ENCODE results near the gene PLBD2.

PLBD2 gene

GRCh38 chr12:113397497-113398197 lies 39.3 kb downstream of the PLBD2 start:
- no peak for DNase-seq

DNA sequence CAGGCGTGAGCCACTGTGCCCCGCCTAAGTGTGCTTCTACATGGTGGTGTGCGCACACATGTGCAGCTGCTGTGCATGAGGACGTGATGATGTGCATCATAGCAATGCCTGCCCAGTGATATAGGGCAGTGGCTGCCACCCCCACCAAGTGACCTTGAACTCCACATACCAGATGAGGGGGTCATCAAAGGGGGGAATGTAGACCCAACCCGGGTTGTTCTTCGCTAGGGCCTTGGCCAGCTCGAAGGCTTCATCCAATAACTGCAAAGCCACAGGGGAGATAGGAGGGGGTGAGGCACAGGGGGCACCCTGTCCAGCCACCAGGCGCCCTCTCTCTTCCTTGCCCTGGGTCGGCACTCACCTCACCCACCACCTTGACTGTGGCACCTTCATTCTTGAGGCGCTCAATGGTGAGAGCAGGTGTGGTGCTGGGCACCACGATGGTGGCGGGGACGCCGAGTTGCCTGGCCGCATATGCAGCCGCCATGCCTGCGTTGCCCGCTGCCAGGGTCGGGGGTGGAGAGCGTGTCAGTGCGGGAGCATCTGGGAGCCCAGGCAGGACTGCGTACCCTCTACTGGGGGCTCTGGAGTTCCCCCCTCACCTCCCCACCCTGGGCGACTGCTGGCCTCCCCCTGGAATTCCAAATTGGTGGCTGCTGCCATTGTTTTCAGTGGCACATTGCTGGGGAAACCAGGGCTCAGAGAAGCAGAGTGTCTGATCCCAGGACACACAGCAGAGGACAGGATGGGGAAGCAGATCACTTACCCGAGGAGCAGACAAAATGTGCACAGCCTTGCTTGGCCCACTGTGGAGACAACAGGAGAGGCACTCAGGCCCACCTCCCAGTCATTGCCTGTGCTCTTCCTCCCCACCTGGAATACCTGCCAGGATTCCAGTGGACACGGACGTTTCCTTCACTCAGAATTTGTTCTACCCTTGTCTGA lies 40.2 kb downstream of the PLBD2 start:
- DNase-seq: no peak

DNA sequence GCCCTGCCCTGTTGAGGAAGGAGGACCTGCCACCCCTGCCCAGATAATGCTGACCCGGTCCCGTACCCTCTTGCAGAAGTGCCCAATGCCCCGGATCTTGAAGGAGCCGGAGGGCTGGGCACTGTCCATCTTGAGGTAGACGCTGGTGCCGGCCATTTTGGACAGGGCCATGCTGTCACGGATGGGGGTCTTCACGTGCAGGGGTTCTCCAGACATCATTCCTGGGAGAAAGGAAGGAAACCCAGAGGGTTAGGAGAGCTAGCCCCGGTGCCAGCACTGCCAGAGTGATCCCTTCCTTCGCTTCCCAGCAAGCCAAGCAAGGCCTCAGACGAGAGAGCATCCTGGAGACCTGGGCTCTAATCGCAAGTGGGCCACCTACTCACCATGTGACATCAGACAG lies 41.1 kb downstream of the PLBD2 start:
- DNase-seq: no peak

DNA sequence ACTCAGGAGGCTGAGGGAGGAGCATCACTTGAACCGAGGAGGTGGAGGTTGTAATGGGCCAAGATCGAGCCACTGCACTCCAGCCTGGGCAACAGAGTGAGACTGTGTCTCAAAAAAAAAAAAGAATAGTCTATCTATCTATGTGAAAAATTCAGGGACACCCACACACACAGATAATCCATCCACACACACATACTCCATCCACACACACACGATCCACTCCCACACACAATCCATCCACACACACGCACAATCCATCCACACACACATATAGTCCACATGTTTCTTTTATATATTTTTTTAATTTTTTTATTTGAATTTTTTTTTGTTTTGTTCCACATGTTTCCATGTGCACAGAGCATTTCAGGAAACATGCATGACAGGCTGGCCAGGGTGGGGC lies 42.0 kb downstream of the PLBD2 start:
- DNase-seq: no peak

- no peak for DNase-seq
Measured at GRCh38 chr12:113401066-113402000, 42.9 kb downstream of the PLBD2 start.

DNA sequence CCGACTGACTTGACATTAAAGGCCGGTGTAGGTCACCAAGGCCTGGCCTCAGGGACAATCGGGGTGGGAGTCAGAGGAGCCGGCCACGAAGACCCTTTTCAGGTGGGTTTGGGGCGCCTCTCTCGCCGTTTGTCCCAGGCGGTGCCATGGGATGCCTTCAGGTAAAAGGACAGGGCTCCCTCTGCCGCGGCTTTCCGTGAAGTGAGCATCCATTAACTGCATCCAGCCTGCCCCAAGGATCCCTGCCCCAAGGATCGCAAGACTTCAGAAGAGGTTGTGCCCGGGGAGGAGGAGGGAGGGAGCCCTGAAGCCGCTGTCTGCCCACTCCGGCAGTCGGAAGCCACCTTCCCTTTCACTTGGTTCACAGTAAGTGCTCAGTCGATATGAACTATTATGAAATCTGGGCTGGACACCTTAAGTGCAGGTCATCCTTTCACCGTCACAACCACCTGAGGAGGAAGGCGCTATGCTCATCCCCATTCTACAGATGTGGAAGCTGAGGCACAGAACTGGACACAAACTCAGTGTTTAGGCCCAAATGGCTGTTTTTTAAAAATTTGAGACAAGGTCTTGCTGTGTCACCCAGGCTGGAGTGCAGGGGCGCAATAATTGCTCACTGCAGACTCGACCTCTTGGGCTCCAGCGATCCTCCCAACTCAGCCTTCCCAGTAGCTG lies 44.3 kb downstream of the PLBD2 start:
- no peak for DNase-seq

- DNase-seq: no peak
Measured at GRCh38 chr12:113403435-113404415, 45.3 kb downstream of the PLBD2 start, which contains the start of gene SDS. SDS (minus strand) TSS chr12:113403887; CDS start chr12:113399708, 4,179 bp downstream.

DNA sequence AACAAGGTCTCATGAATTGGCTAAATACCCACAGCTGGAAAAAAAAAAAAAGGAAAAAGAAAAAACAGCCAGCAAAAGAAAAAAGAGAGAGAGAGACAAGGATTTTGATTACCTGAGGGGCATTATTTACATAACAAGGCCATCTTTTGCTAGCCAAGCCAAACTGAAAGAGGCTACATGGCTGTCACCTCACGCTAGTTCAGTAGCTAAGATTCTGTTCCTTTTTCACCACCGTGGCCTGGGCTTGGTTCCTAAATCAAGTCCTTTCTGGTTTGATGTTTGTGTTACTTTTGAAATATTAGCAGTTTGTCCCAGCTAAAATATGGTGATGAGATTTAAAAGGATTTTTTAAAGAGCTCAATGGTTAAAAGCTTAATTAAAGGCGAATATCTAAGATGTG lies 47.3 kb downstream of the PLBD2 start:
- DNase-seq: no peak

DNA sequence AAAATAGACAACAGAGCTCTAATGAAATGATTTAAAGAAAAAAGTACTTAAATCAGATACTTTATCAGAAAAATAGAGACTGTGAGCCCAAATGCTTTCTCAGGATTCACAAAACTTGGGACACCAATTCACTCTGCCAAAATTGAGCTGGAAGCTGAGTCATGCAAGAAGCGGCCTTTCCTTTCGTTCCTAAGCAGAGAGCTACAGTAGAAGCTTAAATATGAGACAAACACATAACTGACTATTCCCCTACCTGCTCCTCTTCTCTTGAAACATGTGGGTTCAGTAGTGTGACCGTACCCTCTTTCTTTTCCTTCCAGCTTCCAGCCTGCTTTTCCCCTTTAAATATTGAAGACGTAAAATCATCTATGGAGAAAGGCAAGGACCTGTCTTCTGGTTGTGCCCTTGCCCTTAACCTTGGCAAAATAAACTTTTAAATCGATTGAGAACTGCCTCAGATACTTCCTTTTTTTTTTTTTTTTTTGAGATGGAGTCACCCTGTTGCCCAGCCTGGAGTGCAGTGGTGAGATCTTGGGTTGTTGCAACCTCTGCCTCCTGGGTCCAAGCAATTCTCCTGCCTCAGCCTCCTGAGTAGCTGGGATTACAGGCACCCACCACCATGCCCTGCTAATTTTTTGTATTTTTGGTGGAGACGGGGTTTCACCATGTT lies 49.7 kb downstream of the PLBD2 start:
- DNase-seq: no peak

DNA sequence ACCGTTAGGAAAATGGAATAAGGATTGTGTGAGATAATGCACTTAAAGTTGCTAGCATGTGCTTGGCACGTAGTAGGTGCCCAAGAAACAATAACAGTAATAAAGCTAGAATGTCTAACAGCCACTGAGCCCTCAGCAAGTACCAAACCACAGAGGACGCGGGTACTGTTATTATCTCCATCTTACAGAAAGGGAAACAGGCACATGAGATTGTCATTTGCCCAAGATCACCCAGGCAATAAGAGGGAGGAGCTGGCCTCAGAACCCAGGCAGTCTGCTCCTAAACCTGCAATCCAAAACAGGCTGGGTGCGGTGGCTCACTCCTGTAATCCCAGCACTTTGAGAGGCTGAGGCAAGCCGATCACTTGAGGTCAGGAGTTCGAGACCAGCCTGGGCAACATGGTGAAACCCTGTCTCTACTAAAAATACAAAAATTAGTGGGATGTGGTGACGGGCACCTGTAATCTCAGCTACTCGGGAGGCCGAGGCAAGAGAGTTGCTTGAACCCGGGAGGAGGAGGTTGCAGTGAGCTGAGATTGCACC lies 50.4 kb downstream of the PLBD2 start:
- no peak for DNase-seq

DNA sequence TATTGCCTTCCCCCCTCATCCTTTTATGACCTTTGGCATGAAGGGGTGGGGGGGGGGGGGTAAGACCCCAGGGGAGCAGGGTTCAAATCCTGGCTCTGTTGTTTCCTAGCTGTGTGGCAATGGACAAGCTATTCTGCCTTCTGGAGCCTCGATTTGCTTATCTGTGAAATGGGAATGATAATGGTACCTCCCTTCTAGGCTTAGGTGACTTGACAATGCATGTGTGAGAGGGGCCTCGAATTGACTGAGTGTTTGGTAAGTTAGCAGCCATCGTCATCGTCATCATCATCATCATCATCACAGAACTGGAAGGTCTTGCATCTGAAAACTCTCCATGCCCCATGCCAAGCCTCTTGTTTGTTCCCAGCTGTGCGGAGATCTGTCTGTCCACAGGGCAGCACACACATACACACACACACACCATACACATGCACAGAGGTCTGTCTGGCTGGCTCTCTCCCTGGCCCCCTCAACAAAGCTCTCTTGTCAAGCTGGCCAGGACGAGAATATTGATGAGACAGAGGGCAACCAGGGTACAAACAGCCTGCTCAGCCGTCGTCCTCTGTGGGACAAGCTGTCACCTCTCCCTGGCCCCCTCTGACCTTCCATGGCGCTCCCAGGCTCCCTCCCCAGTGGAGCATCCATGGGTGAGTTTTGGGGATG lies 51.2 kb downstream of the PLBD2 start:
- no peak for DNase-seq

DNA sequence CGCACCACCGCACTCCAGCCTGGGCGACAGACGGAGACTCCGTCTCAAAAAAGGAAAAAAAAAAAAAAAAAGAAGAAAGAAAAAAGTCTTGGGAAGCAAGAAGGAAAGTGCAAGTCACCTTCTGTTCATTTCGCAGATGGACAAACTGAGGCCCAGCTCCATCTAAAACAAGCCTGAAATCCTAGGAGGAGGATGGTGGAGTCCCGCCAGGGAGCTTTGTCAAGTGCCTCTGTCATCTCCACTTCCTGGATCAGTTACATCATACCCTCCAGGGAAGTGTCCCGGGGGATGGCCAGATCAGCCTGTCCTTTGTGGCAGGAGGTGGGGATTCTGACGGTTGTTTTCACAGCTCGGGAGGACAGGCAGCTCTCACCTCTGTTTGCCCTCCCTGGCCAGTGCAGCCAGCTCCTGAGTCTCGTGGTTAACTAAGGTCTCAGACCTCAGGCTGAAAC lies 55.1 kb downstream of the PLBD2 start:
- DNase-seq: no peak

DNA sequence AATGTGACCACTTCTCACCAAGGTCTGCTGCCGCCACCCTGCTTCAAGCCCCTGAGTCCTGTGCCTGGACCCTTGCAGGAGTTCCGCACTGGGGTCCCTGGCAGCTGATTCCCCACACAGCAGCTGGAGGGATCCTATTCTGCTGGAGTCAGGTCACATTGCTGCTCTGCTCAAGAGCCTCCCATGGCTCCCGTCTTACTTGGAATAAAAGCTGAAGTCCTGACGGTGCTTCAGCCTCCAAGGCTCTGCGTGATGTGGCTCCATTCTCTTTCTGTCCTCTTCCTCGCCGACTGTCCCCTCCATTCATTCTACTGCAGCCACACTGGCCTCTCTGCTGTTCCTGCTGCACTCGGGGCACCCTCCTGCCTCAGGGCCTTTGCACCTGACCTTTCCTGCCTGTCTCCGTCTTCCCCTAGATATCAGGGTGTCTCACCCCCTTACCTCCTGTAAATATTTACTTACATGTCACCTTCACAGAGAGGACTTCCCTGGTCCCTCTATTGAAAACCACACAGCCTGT lies 56.2 kb downstream of the PLBD2 start:
- DNase-seq: no peak

DNA sequence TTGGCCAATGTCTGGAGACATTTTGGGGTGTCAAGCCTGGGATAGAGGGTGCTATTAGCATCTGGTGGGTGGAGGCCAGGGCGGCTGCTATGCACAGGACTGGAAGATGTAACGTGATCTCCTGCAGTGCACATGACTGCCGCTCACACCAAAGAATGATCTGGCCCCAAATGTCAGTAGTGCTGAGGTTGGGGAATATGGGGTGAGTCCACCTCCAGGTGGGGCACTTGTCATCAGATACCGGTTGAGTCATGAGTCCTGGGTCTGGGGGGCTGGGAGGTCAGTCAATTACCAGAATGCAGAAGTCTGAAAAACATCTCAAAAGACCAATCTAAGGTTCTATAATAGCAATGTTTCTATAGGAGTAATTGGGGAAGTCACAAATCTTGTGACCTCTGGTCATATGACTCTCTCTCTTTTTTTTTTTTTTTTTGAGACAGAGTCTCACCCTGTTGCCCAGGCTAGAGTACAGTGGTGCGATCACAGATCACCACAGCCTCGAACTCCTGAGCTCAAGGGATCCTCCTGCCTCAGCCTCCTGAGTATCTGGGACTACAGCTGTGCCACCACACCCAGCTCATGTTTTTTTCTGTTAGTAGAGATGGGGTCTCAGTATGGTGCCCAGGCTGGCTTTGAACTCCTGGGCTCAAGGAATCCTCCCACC lies 57.8 kb downstream of the PLBD2 start:
- no peak for DNase-seq

- no peak for DNase-seq
Measured at GRCh38 chr12:113418213-113418879, 60.0 kb downstream of the PLBD2 start.

GRCh38 chr12:113420996-113421595 lies 62.7 kb downstream of the PLBD2 start:
- no peak for DNase-seq

DNA sequence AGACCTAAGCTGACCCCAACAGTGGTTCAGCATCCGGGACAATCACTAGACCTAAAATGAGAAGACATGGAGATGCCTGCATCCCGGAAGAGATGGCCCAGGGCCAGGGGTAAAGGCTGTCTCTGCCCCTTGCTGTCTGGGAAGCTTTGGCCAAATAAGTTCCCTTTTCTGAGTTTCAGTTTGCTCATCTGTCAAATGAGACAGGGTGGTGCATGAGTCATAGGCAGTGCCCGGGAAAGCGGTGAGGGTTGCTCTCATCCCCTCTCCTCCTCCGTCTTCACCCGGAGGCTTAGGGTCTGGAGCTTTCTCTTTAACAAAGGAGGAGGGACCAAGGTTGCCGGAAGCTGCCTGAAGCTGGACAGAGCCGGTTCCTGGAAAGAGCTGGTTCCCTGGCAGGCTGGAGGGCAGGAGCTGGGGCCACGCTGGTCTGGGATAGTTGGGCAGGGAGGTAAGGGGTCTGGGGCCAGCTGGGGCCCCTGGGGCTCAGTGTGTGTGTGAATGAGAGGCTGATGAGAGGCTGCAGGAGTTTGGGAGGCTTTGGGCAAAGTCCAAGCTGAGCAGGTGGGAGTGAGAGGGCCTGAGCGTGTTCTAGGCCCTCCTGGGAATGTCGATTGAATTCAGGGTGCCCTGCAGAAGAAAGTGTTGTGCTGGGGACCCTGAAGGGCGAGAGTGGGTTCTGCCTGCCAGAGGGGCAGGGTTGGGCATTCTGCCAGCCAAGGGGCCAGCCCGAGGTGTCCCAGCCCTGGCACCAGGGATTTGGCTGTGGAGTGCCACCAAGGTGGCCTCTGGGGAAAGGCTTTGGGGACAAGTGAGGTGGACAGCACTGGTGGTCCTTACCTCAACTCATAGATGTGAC lies 63.9 kb downstream of the PLBD2 start, which contains the start of gene SDSL:
SDSL (plus strand) TSS at position 351 of the 856 bp plus-strand sequence. CDS start 5,603 bp downstream, outside the sequence.
- DNase-seq: no peak

Data from activated CD4-positive, CD25-positive, alpha-beta regulatory T cell treated with anti-CD3 and anti-CD28 coated beads, Interleukin-2, amount 50 U/mL, for 72 hours (primary cell).